Skeletal muscle satellite cell (primary cell): Measurements from ENCODE around the gene KCND1.

Source experiments
- H3K27me3 ChIP-seq: 2 replicates; pipeline ENCODE4 v1.7.0; 2013; ENCODE audit warnings: low read length; ENCODE audit not compliant: control insufficient read depth, insufficient read depth
- H3K36me3 ChIP-seq: 2 replicates; pipeline ENCODE4 v1.7.0; 2013; ENCODE audit warnings: mild to moderate bottlenecking, control low read depth, low read length; ENCODE audit not compliant: insufficient read depth
- H3K4me1 ChIP-seq: 2 replicates; pipeline ENCODE4 v1.7.0; 2013; ENCODE audit warnings: low read length; ENCODE audit not compliant: control insufficient read depth, insufficient read depth
- H3K4me2 ChIP-seq: 2 replicates; pipeline ENCODE4 v1.7.0; 2013; ENCODE audit warnings: mild to moderate bottlenecking, low read length
- H3K4me3 ChIP-seq: 2 replicates; pipeline ENCODE4 v1.7.0; 2013; ENCODE audit warnings: low read length
- H3K9ac ChIP-seq: 2 replicates; pipeline ENCODE4 v1.7.0; 2013; ENCODE audit warnings: mild to moderate bottlenecking, low read depth, low read length, moderate library complexity
- H3K9me3 ChIP-seq: replicated peaks from 2 replicates; pipeline ENCODE4 v1.7.0; 2013; ENCODE audit warnings: mild to moderate bottlenecking, control low read depth, low read length

KCND1 gene

DNA sequence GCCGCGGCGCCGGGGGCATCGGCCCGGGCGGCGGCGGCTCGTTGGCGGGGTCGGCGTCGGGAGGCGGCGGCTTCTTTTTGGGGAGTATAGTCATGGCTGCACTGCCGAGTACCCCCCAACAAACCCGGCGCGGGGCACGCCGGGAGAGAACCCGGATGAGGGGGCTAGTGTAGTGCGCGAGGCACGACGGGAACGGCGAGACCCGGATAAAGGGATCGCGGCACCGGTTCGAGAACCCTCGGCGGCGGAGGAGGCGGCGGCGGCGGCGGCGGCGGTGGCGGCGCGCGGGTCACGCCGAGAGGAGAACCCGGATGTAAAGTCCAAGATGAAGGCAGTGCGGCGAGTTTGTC lies 14.2 kb downstream of the KCND1 start, which contains the start of gene OTUD5:
TSS of gene OTUD5 (minus strand) at position 131 of the 350 bp plus-strand sequence. CDS start at position 94, 37 bp downstream.
- Histone ChIP-seq H3K27me3 (no peaks in the 10 kb centered on the region), H3K9me3 (no peaks in the 10 kb centered on the region), H3K4me3 (peak within 1 kb of the TSS; percentile 78), H3K9ac (peak within 1 kb of the TSS; percentile 87), H3K4me2 (peak within 1 kb of the TSS; percentile 76), H3K36me3 (peaks cover 7% of the 10 kb centered on the region), H3K4me1 (peaks cover 5% of the 10 kb centered on the region)

DNA sequence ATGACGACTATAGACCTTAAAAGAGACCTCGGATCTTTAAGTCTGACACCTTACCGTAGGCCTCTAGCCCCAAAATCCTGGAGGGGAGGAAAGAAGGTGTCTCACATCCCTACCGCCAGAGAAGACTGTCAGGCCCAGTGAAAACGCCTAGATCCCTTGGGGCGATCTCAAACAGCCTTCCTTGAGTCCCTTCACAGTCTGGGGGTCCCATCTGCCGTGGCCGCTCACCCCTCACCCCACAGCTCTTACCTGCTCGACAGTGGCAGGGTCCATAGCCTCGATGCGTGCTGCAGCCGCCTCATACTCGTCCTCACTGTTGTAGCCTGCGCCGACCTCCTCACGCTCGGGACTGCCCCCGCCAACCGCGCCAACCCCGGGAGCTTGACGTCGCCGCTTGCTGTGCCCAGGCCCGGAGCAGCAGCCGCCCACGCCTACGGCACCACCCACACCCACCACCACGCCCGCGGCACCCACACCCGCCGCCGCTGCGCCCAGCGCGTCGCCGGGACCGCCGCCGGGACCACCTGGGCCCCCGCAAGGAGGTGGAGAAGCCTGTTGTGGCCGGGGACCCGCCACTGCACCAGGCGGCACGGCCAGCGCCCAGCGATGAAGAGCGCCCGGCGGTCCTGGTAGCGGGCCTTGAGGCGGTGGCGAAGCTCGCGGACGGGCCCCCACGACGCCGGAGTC lies 14.8 kb downstream of the KCND1 start:
- Histone ChIP-seq H3K36me3 (peaks cover 7% of the 10 kb centered on the region), H3K9ac (peak overlapping the region; percentile 87), H3K27me3 (no peaks in the 10 kb centered on the region), H3K4me3 (peak overlapping the region; percentile 78), H3K4me2 (peak overlapping the region; percentile 76), H3K9me3 (no peaks in the 10 kb centered on the region), H3K4me1 (peaks cover 5% of the 10 kb centered on the region)

DNA sequence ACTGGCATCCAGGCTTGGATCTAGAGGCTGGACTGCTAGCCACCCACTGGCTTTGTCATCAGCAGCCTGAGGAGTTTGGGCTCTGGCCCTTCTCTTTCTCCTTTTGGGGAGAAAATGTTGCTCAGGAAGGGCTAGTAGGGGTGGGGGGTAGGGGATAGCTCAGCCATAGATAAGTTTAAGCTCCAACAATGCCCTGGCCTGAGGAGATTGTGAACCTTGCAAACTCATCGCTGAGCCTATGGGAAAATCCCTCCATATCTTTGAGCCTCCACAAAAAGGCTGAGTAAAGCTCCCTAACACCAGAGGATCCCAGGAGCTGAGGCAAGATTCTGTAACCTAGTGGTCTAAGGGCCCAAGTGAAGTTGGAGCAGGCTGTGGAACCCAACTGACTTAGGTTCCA lies 23.1 kb downstream of the KCND1 start:
- H3K9me3 ChIP-seq = no peaks in the 10 kb centered on the region
- no peak overlapping the region for H3K4me2 ChIP-seq
- no peaks in the 10 kb centered on the region for H3K27me3 ChIP-seq
- no peaks in the 10 kb centered on the region for H3K4me1 ChIP-seq
- H3K9ac ChIP-seq = no peak overlapping the region
- H3K36me3 ChIP-seq = peaks cover 3% of the 10 kb centered on the region
- H3K4me3 ChIP-seq = no peak overlapping the region

DNA sequence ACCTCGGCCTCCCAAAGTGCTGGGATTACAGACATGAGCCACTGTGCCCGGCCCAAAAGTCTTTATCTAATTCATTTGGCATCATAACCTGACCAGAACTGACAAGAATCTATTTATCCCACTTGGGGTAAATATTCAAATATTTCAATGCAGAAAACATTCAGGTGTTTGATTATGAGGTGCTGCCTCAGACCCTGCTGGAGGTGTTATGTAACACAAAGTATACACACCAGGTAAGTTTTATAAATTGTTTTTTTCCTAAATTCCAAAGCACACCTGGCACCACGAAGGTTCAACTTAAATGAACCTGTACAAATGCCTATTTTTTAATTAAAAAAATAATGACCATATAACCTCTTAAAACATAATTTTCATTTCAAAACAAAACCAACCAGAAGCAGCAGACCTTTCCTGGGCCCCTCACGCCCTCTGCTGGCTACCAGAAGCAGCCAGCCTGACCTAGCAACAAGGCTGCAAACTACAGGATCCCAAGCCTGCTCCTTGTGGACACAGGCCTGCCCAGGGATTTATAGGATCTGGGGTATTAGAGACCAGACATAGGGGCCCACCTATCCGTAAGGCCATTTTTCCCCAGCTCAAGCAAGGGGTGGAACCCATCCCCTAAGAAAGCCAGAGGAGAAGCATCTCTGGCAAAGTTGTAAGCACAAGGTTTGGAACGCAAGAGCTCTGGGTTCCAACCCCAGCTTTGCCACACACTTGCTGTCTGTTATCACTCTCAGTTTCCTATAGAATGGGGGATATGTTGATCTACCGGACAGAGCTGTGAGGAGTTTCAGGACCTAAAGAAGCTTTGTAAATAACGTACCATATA lies 25.9 kb downstream of the KCND1 start:
- H3K9ac ChIP-seq = no peak overlapping the region
- no peaks in the 10 kb centered on the region for H3K27me3 ChIP-seq
- H3K9me3 ChIP-seq = no peaks in the 10 kb centered on the region
- peaks cover 6% of the 10 kb centered on the region for H3K36me3 ChIP-seq
- no peak overlapping the region for H3K4me2 ChIP-seq
- no peak overlapping the region for H3K4me3 ChIP-seq
- H3K4me1 ChIP-seq = no peaks in the 10 kb centered on the region

DNA sequence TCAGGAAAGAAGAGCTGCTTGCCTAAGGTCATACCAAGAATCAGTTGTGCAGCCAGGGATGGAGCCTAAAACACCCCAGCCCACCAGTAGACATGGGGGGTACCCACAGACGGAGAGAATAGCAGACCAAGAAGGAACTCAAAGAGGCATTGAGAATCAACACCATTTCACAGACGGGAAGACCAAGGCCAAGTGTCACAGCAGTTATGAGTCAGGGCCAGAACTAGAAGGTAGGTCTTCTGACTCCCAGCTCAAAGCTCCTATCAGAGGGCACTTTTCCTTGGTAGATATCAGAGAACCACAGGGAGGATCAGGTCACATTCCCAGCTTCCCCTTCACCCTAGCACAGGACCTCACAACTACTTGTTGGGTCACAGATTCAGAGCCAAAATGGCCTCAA lies 28.7 kb downstream of the KCND1 start:
- no peaks in the 10 kb centered on the region for H3K4me1 ChIP-seq
- no peaks in the 10 kb centered on the region for H3K27me3 ChIP-seq
- no peaks in the 10 kb centered on the region for H3K9me3 ChIP-seq
- no peak overlapping the region for H3K4me3 ChIP-seq
- H3K4me2 ChIP-seq = no peak overlapping the region
- H3K9ac ChIP-seq = no peak overlapping the region
- H3K36me3 ChIP-seq = peaks cover 10% of the 10 kb centered on the region

DNA sequence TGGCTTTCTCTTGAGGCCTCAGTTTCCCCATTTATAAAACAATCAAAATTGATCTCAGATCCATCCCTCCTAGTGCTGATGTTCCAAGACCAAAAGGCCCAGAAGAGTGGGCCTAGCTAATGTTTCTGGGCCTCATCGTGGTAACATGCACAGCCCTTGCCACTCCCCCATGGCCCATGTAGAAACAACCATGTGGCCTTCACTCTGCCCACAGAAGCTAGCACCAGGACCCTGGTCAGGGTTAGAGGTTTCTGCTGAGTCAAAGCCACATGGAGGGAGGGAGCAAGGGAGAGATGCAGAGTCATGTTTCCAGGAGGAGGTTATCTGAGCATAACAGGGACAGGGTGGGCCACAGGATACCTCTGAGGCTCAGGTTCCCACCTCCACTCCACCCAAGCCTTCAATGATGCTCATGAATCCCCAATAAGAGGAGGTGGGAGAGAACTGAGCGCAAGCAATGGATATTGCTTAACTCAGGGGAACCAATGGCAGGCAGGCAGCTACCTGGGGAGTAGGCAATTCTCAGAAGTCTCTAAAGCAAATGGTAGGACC lies 31.2 kb downstream of the KCND1 start:
- peaks cover 10% of the 10 kb centered on the region for H3K36me3 ChIP-seq
- no peak overlapping the region for H3K9ac ChIP-seq
- no peak overlapping the region for H3K4me3 ChIP-seq
- no peaks in the 10 kb centered on the region for H3K27me3 ChIP-seq
- H3K4me2 ChIP-seq = no peak overlapping the region
- no peaks in the 10 kb centered on the region for H3K9me3 ChIP-seq
- no peaks in the 10 kb centered on the region for H3K4me1 ChIP-seq

DNA sequence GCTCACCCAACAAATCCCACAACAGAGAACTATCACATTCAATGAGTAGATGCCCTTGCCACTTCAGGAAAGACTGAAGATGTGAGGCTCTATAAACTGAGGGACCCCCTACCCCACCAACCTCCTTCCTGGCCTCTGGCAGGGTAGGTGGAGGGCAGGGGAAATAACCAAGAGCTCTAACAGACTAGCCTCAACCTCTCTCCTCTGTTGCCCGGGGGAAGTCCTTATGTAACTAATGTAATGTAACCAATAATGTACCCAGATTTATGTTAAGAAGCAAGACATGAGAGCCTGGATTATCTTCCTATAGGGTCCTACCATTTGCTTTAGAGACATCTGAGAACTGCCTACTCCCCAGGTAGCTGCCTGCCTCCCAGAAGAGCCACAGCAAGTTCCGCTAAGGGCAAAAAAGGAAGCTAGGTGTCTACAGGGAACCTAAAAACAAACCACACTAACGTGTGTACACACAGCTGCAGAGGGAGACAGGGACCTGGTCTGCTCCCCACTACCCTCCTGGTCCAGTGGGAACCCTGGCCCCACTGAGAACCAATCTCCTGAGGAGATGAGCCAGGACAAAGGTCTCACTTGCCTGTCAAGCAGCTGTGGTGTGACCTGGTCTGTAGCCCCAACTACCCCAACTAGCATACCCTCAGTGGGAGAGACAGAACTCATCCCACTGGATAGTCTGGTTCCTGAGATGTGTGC lies 32.0 kb downstream of the KCND1 start:
- Histone ChIP-seq H3K4me1 (no peaks in the 10 kb centered on the region), H3K36me3 (peaks cover 13% of the 10 kb centered on the region), H3K9me3 (no peaks in the 10 kb centered on the region), H3K4me3 (no peak overlapping the region), H3K27me3 (no peaks in the 10 kb centered on the region), H3K9ac (no peak overlapping the region), H3K4me2 (no peak overlapping the region)

DNA sequence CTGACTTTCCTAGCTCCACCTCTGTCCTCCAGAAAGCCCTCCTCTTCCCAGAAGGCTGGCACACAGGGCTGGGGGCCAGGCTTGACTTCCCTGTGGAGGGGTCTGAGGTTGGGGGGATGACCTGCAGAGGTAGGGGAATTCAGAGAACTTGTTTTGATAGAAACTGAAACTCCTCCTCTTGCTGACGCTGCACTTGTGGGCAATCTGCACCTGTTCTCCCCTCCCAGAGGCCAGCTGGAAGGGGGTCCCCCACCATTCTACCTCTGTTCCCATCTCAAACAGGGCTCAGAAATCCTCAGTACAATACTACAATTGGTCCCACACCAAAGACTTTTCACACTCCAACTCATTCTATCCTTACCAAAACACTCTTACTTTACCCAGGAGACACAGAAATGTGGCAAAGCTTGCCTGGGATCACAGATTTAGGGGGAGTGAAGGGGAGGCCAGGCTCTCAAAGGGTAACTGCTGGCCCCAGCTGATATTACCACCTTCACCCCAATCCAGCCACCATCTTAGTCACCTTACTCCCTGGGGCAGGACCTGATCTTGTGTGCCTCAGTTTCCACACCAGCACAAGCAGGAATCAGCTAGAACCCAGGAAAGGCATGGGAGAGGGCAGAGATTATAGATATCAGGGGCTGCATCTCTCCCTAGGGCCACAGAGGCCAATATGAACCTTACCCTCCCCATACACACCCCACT lies 32.8 kb downstream of the KCND1 start:
- Histone ChIP-seq H3K9ac (no peak overlapping the region), H3K4me3 (no peak overlapping the region), H3K27me3 (no peaks in the 10 kb centered on the region), H3K9me3 (no peaks in the 10 kb centered on the region), H3K36me3 (peaks cover 21% of the 10 kb centered on the region), H3K4me2 (no peak overlapping the region), H3K4me1 (no peaks in the 10 kb centered on the region)

DNA sequence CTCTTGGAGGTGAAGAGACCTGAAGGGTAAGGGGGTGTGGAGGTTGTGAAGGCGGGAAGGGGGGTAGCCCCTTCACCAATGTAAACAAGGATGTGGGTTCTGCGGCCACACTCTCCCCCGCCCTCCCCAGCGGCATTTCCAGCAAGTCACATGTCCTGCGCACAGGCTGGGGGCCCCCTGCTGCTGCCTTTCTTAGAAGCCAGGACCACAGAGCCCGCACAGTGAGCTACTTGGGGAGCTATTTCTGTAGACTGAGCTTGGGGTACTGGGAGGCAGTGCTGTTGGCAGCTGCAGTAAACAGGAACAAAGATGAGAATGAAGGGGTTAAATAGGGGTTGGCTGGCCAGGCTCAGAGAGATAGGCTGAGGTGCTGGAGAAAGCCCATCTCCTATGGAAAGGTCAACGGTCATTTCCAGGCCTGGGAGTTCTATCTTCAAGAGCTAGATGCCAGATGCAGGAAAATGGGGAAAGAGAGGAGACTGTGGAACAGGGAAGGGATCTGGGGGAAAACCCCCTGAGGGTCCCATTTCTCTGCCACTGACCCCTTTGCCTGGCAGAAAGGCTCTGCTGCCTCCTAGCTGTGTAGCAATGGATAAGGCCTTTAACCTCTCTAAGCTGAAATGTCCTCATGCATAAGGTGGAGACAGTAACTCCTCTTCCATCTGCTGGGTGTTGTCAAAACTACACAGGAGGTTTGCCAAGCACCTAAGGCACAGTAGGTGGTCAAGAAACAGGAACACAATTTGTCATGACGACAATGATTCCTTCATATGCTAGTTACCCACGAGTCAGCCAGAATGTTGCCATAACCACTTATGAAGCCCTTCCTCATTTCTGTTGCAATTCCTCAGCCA lies 34.4 kb downstream of the KCND1 start:
- Histone ChIP-seq H3K36me3 (peaks cover 19% of the 10 kb centered on the region), H3K27me3 (no peaks in the 10 kb centered on the region), H3K9me3 (no peaks in the 10 kb centered on the region), H3K9ac (no peak overlapping the region), H3K4me3 (no peak overlapping the region), H3K4me1 (no peaks in the 10 kb centered on the region), H3K4me2 (no peak overlapping the region)

DNA sequence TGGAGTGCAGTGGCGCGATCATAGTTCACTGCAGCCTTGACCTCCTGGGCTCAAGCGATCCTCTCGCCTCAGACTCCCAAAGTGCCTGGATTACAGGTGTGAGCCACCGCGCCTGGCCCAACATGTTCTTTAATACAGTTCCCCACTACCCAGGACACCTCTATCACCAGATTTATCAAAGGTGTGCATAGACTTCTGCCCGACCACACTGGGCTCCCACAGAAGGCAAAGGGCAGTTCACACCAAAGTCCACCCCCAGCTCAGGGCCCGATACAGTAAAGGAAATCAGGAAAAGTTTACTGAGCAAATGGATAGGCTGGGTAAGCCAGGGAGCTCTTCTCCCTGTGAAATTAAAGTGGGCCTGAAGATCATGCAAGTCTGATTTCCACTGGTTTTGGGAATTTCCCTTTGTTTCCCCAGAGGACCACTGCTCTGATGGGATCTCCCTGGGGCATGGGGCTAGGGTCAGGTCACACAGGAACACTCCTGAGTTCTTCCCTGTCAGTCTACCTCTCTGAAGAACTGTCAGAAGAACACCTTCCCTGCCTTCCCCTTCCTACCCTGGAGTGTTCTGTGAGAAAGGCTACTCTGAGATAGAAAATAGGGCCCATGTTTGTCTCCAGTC lies 35.1 kb downstream of the KCND1 start:
- no peak overlapping the region for H3K9ac ChIP-seq
- H3K9me3 ChIP-seq = no peaks in the 10 kb centered on the region
- H3K4me3 ChIP-seq = no peak overlapping the region
- H3K4me2 ChIP-seq = no peak overlapping the region
- peaks cover 19% of the 10 kb centered on the region for H3K36me3 ChIP-seq
- no peaks in the 10 kb centered on the region for H3K4me1 ChIP-seq
- no peaks in the 10 kb centered on the region for H3K27me3 ChIP-seq
